ENCODE results near the gene LRRC49.
"Not testable (repeated sequence)": the region's sequence is repeated elsewhere in the genome, so short reads cannot be mapped to it uniquely, and the experiment has no call there.

The LRRC49 gene

GRCh38 chr15:70922119-70922518 lies 29.5 kb downstream of the LRRC49 start:
- no peak for DNase-seq (ENCODE audit: low read depth)

GRCh38 chr15:70923311-70924080 lies 30.9 kb downstream of the LRRC49 start:
- DNase-seq (ENCODE audit: low read depth) = no peak

GRCh38 chr15:70926914-70927313 lies 34.3 kb downstream of the LRRC49 start:
- not testable (repeated sequence) for DNase-seq (ENCODE audit: low read depth)

GRCh38 chr15:70931821-70932220 lies 39.2 kb downstream of the LRRC49 start:
- no peak for DNase-seq (ENCODE audit: low read depth)

GRCh38 chr15:70932397-70932796 lies 39.8 kb downstream of the LRRC49 start:
- no peak for DNase-seq (ENCODE audit: low read depth)

- DNase-seq (ENCODE audit: low read depth) = no peak
Observed at GRCh38 chr15:70933411-70933810, 40.8 kb downstream of the LRRC49 start.

GRCh38 chr15:70935631-70936030 lies 43.0 kb downstream of the LRRC49 start:
- no peak for DNase-seq (ENCODE audit: low read depth)

GRCh38 chr15:70936326-70936725 lies 43.7 kb downstream of the LRRC49 start:
- DNase-seq (ENCODE audit: low read depth) = no peak

- DNase-seq (ENCODE audit: low read depth) = not testable (repeated sequence)
Observed at GRCh38 chr15:70943285-70943684, 50.7 kb downstream of the LRRC49 start.

- no peak for DNase-seq (ENCODE audit: low read depth)
Observed at GRCh38 chr15:70947351-70948335, 55.0 kb downstream of the LRRC49 start.

- DNase-seq (ENCODE audit: low read depth) = no peak
Observed at GRCh38 chr15:70950953-70951352, 58.3 kb downstream of the LRRC49 start.

GRCh38 chr15:70954171-70954570 lies 61.5 kb downstream of the LRRC49 start:
- DNase-seq (ENCODE audit: low read depth) = no peak

- DNase-seq (ENCODE audit: low read depth) = no peak
Observed at GRCh38 chr15:70954733-70955132, 62.1 kb downstream of the LRRC49 start.

GRCh38 chr15:70955151-70955550 lies 62.5 kb downstream of the LRRC49 start:
- no peak for DNase-seq (ENCODE audit: low read depth)

GRCh38 chr15:70956201-70956995 lies 63.8 kb downstream of the LRRC49 start:
- DNase-seq (ENCODE audit: low read depth) = no peak

- no peak for DNase-seq (ENCODE audit: low read depth)
Observed at GRCh38 chr15:70962084-70962483, 69.5 kb downstream of the LRRC49 start.

- DNase-seq (ENCODE audit: low read depth) = no peak
Observed at GRCh38 chr15:70963199-70963598, 70.6 kb downstream of the LRRC49 start.

- DNase-seq (ENCODE audit: low read depth) = no peak
Observed at GRCh38 chr15:70964058-70964457, 71.4 kb downstream of the LRRC49 start.

- DNase-seq (ENCODE audit: low read depth) = no peak
Observed at GRCh38 chr15:70964686-70965085, 72.1 kb downstream of the LRRC49 start.

GRCh38 chr15:70967646-70968045 lies 75.0 kb downstream of the LRRC49 start:
- no peak for DNase-seq (ENCODE audit: low read depth)

GRCh38 chr15:70974004-70974832 lies 81.6 kb downstream of the LRRC49 start:
- DNase-seq (ENCODE audit: low read depth) = no peak

Data from T-helper 22 cell (primary cell).